GM19468 (cell line): ENCODE measurements around the gene TANK.
"Not testable (repeated sequence)": the region's sequence is repeated elsewhere in the genome, so short reads cannot be mapped to it uniquely, and the experiment has no call there.

ENCODE experiments used
- ATAC-seq: cut with Tn5 transposase; IDR thresholded peaks from one replicate; pipeline ENCODE4 v1.9.1; 2021; ENCODE audit warnings: mild to moderate bottlenecking, moderate library complexity, moderate number of reproducible peaks; ENCODE audit not compliant: unreplicated experiment; ENCODE audit errors: extremely low read depth

TANK gene

GRCh38 chr2:161165266-161165665, 5.0 kb downstream of the TANK start:
- no peak for ATAC-seq

- no peak for ATAC-seq
Measured at GRCh38 chr2:161165811-161166210, 5.6 kb downstream of the TANK start.

GRCh38 chr2:161166538-161167409, 6.5 kb downstream of the TANK start:
- peak; percentile 84 for ATAC-seq

GRCh38 chr2:161169335-161169734, 9.1 kb downstream of the TANK start:
- no peak for ATAC-seq

DNA sequence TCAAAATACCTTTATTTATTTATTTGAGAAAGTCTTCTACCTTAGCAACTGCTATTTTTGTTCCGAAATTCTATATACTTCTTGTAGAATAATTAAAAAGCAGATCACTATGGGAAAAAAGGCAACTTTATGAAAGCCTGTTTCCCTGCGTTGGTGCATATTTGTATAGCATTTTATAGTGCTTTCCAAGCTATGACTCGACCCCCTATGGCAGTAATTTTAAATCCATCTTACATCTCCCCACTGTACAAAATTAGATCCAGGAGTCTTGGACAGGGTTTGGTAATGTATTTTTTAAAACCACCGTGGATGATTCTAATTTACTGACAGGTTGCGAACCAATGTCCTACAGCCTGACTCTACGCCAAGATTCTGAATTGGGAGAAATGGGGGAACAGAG, 10.1 kb downstream of the TANK start:
- ATAC-seq, result no peak

GRCh38 chr2:161170958-161171932, 11.0 kb downstream of the TANK start:
- ATAC-seq, result no peak

DNA sequence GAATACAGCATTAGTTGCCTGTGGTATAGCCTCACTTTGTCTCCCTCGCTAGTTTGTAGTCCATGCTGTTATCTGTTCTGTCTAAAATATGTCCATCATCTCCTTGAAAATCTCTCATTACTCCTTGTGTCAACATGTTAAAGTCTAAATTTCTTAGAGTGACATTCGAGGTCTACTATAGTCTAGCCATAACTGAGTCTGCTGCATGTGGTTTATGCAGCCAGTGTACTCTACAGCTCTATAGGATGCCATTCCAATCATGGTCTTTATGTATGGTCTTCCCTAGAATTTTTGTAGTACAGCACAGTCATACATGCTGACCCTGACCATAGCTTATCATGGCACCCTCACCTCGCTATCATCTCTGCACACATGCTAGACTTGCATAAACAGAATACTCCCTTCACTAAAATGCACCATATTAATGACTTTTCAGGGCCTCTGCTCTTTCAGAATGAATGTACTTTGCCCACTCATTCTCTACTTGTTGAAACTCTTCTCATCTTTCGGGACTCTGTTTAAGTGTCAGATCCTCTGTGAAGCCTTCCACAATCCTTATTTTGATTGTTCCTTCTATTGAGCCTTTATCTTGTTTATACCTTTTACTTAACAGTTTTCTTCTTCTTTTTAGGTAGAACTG, 12.8 kb downstream of the TANK start:
- no peak for ATAC-seq

GRCh38 chr2:161173541-161174194, 13.4 kb downstream of the TANK start:
- no peak for ATAC-seq

- ATAC-seq, result no peak
Measured at GRCh38 chr2:161177969-161178368, 17.7 kb downstream of the TANK start.

DNA sequence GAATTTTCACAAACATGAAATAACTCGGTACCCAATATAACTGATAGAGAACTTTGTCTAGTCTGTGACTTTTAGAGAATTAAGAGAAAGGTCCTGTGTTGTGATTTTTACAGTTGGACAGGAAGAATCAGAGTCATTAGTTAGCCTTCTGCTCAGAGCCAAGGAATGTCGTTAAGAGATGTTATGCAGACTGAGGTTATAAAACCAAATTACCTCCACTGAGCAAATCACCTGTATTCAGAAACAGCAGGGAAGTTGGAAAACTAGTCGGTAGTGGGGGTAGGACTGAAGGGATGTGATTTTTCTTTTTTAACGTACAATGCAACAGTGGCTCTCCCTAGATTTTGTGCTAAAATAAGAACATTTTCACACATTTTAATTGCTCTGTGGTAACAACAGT, 18.5 kb downstream of the TANK start:
- no peak for ATAC-seq

DNA sequence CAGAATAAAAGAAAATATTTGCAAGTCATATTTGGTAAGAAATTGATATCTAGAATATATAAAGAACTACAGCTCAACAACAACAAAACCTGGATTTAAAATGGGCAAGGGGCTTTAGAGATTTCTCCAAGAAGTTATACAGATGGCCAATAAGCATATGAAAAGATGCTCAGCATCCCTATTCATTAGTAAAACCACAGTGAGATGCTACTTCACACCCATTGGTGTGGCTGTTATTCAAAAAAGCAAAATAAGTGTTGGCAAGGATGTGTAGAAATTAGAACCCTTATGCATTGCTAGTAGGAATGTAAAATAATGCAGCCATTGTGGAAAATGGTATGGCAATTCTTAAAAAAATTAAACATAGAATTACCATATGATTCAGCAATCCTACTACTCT, 29.8 kb downstream of the TANK start:
- ATAC-seq, result no peak

DNA sequence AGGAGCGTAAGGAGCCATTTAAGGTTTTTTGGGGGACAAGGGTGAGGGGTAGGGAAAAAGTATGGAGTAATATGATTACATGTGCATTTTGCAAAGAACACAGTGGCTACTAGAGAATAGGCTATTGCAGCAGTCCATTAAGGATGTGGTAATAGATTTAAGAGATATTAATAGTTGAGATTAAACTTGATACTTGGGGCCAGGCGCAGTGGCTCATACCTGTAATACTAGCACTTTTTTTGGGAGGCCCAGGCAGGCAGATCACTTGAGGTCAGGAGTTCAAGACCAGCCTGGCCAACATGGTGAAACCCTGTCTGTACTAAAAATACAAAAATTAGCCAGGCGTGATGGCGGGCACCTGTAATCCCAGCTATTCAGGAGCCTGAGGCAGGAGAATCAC, 35.4 kb downstream of the TANK start:
- not testable (repeated sequence) for ATAC-seq

GRCh38 chr2:161199912-161200701, 39.9 kb downstream of the TANK start:
- ATAC-seq, result peak; percentile 25

DNA sequence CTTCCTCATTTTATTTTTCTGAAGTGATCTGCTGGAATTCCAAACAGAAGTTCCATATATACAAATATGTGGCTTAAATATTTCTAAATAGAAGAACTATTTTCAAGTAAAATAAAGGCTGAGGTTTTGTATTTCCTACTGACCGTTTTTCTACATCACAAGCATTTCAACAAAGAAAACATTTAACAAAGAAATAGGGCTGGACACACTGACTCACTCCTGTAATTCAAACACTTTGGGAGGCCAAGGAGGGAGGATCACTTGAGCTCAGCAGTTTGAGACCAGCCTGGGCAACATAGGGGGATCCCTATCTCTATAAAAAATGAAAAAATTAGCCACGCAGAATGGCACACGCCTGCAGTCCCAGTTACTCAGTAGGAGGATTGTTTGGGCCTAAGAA, 44.6 kb downstream of the TANK start:
- ATAC-seq, result no peak

DNA sequence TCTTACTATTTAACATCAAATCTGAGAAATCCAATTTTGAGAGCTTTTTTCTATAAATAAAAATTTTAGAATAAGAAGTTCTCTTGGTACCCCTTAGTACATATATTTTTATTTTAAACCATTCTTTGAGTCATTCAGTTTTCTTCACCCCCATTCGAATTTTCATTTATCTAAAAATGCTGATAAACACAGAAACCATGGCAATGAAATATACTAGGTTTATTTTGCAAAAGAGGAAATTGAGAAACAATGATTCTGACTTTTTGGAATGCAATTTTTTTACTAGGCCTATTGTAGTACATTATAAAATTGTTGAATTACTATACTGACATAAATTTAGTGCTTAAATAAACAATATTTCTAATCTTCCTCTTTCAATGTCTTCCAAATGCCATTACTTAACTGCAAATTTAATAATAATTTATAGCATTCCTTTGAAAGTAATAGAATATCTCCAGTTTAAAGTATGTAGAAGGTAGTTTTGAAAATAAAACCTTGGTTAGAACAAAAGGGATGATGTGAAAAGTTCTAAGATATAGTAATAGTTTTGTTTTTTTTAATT, 46.3 kb downstream of the TANK start:
- ATAC-seq, result no peak

DNA sequence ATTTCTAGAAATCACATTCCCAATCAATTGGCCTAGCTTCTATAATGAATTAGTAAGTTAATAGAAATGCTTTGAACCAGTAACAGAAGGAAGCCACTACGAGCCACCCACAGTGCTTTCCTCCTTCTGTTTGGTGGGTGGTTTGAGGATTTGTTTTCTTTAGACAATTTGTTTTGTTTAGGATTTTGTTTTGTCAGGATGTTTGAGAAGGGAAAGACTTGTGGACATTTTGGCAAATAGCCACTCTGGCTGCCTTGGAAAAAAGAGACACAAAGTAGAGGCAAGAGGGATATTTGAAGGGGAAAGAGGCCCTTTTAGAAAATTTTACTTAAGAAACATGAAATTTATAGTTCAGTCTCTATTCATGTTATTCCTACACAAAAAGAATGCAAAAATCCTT, 47.7 kb downstream of the TANK start:
- no peak for ATAC-seq

DNA sequence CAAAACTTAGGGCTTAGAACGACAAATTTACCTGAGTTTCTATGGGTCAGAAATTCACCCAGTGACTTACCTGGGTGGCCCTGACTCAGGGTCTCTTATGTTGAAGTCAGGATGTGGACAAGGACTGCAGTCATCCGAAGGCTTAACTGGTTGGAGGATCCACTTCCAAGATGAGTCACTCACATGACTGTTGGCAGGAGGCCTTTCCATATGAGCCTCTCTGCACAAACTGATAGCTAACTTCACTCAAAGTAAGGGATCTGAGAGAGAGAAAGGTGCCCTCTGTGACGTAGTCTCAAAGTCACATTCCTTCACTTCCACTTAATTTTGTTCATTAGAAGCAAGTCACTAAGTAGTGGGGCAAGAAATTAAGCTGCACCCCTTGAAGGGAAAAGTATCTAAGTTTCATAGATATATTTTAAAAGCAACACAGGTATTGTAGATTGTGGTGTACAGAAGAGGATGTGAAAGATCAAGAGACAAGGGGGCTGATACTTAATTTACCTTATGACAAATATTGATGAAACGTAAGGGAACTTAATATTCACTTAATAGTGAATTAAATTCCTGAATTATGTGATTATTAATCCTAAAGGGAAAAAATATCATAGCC, 48.4 kb downstream of the TANK start:
- no peak for ATAC-seq

GRCh38 chr2:161209902-161210301, 49.7 kb downstream of the TANK start:
- no peak for ATAC-seq
